DMS53 treated with DMSO at 0.1 percent for 48 hours (cell line): ENCODE data around the gene ERN1.

Experiments
- DNase-seq: peaks from one replicate; lab custom pipeline; 2025; ENCODE audit not compliant: unreplicated experiment; lab: John Stamatoyannopoulos, UW

The ERN1 gene

GRCh38 chr17:64063766-64064224, 66.1 kb downstream of the ERN1 start:
- no peak for DNase-seq

GRCh38 chr17:64063088-64063487, 66.9 kb downstream of the ERN1 start:
- DNase-seq: no peak

- DNase-seq: no peak
These were observed 68.6 kb downstream of the ERN1 start for GRCh38 chr17:64061178-64061898.

- no peak for DNase-seq
These were observed 69.6 kb downstream of the ERN1 start for GRCh38 chr17:64060331-64060730.

GRCh38 chr17:64059756-64060155, 70.2 kb downstream of the ERN1 start:
- DNase-seq: no peak

GRCh38 chr17:64058621-64059020, 71.3 kb downstream of the ERN1 start:
- DNase-seq: no peak

GRCh38 chr17:64057701-64058263, 72.2 kb downstream of the ERN1 start:
- no peak for DNase-seq

GRCh38 chr17:64056269-64057005, 73.5 kb downstream of the ERN1 start:
- no peak for DNase-seq

GRCh38 chr17:64055183-64056142, 74.5 kb downstream of the ERN1 start:
- no peak for DNase-seq

- DNase-seq: no peak
These were observed 75.6 kb downstream of the ERN1 start for GRCh38 chr17:64054304-64054703.

- DNase-seq: no peak
These were observed 76.8 kb downstream of the ERN1 start for GRCh38 chr17:64053101-64053500.

- DNase-seq: no peak
These were observed 78.8 kb downstream of the ERN1 start for GRCh38 chr17:64051153-64051552.

- no peak for DNase-seq
These were observed 81.1 kb downstream of the ERN1 start for GRCh38 chr17:64048805-64049204.

- DNase-seq: no peak
These were observed 84.8 kb downstream of the ERN1 start for GRCh38 chr17:64045176-64045575.

- DNase-seq: no peak
These were observed 87.1 kb downstream of the ERN1 start for GRCh38 chr17:64042700-64043485.

GRCh38 chr17:64041912-64042311, 88.0 kb downstream of the ERN1 start:
- no peak for DNase-seq

- no peak for DNase-seq
These were observed 89.7 kb downstream of the ERN1 start for GRCh38 chr17:64040206-64040605.

GRCh38 chr17:64039106-64039400, 90.9 kb downstream of the ERN1 start:
- no peak for DNase-seq

GRCh38 chr17:64038331-64039105, 91.4 kb downstream of the ERN1 start:
- no peak for DNase-seq

- DNase-seq: no peak
These were observed 92.1 kb downstream of the ERN1 start for GRCh38 chr17:64037802-64038201.
